Endothelial cell of umbilical vein (primary cell): ENCODE data around the gene ARHGEF16. TPM values are rescaled to one million over a fixed set of nuclear protein-coding genes. Genes with fewer than 3 reads are reported as not detected.

Source experiments
- BruUV-seq: library from RNA; stranded (reverse); fragments of 400-500 nt; replicated peaks from 2 replicates; lab custom pipeline; 2021; lab: Mats Ljungman, UMichigan
- CTCF ChIA-PET: fragments of 300-600, 350-600 bp; sonication (Branson Sonifier 250); formaldehyde crosslinking; loops from one replicate; lab custom pipeline; 2021; ENCODE audit warnings: antibody characterized with exemption, inconsistent platforms; lab: Charles Lee
- POLR2A ChIA-PET: fragments of 300-600, 350-600 bp; sonication (Branson Sonifier 250); formaldehyde crosslinking; loops from one replicate; lab custom pipeline; 2021; ENCODE audit warnings: antibody characterized with exemption, inconsistent platforms; lab: Charles Lee
- DNase-seq: peaks from one replicate; pipeline ENCODE4 v3.0.0-alpha.2; 2011; ENCODE audit warnings: low read depth, low spot score
- FAIRE-seq: peaks from 2 replicates; lab custom pipeline; 2011; peaks lifted over from hg19 to GRCh38; lab: Jason Lieb, UNC
- H2AFZ ChIP-seq: 2 replicates; pipeline ENCODE4 v1.6.0; 2012; ENCODE audit warnings: low read depth, low read length, control low read depth, inconsistent platforms
- H3K27ac ChIP-seq: 2 replicates; pipeline ENCODE4 v1.5.1; 2011; ENCODE audit warnings: low read depth, mild to moderate bottlenecking, control low read depth, low read length, moderate library complexity; ENCODE audit not compliant: insufficient read depth
- H3K27me3 ChIP-seq, 2 experiments: 2 replicates each; pipeline versions ENCODE4 v1.6.0 to v1.6.1; 2011; ENCODE audit warnings: low read length in 2 of 2, mixed read lengths in 1 of 2; ENCODE audit not compliant: control insufficient read depth in 2 of 2, insufficient read depth in 2 of 2
- H3K36me3 ChIP-seq, 2 experiments: 2 replicates in 1 of 2; 3 replicates in 1 of 2; pipeline ENCODE4 v1.5.1; 2011; ENCODE audit warnings: low read length in 2 of 2, mild to moderate bottlenecking in 1 of 2, moderate library complexity in 1 of 2; ENCODE audit not compliant: control insufficient read depth in 2 of 2, insufficient read depth in 2 of 2; ENCODE audit errors: extremely low read depth in 1 of 2
- H3K4me1 ChIP-seq: 3 replicates; pipeline ENCODE4 v1.5.1; 2011; ENCODE audit warnings: mild to moderate bottlenecking, low read length; ENCODE audit not compliant: control insufficient read depth, insufficient read depth; ENCODE audit errors: extremely low read depth
- H3K4me2 ChIP-seq: 2 replicates; pipeline ENCODE4 v1.6.1; 2011; ENCODE audit warnings: low read length, control low read depth, mixed read lengths; ENCODE audit not compliant: insufficient read depth
- H3K4me3 ChIP-seq, 3 experiments: fragments of 200-600 bp in 1 of 3; sonication (generic), shearing (Covaris generic) in 1 of 3; replicated peaks in 1 of 3; 2 replicates each; pipeline ENCODE4 v1.5.1; 2011 to 2016; ENCODE audit warnings: control low read depth in 3 of 3, low read length in 3 of 3, mild to moderate bottlenecking in 2 of 3, inconsistent platforms in 1 of 3, low read depth in 1 of 3, moderate library complexity in 1 of 3; ENCODE audit not compliant: insufficient read depth in 1 of 3
- H3K79me2 ChIP-seq: 2 replicates; pipeline ENCODE4 v1.6.0; 2012; ENCODE audit warnings: low read length, inconsistent platforms; ENCODE audit not compliant: control insufficient read depth, insufficient read depth
- H3K9ac ChIP-seq: replicated peaks from 2 replicates; pipeline ENCODE3; 2011; ENCODE audit warnings: low read length, control low read depth; ENCODE audit not compliant: insufficient read depth; ENCODE audit errors: extremely low read depth
- H3K9me1 ChIP-seq: replicated peaks from 3 replicates; pipeline ENCODE4 v1.6.0; 2011; ENCODE audit warnings: mild to moderate bottlenecking, low read length; ENCODE audit not compliant: control insufficient read depth, insufficient read depth; ENCODE audit errors: extremely low read depth
- H3K9me3 ChIP-seq: replicated peaks from 2 replicates; pipeline ENCODE4 v1.5.1; 2012; ENCODE audit warnings: low read length, inconsistent platforms; ENCODE audit not compliant: control insufficient read depth, insufficient read depth
- H4K20me1 ChIP-seq: replicated peaks from 2 replicates; pipeline ENCODE3; 2011; ENCODE audit warnings: mild to moderate bottlenecking, low read length; ENCODE audit not compliant: control insufficient read depth, insufficient read depth; ENCODE audit errors: extremely low read depth
- CTCF ChIP-seq, 2 donors: IDR thresholded peaks; 1 replicate in 1 of 2; 2 replicates in 1 of 2; pipeline ENCODE4 v1.5.1; 2011; ENCODE audit warnings: low read length in 2 of 2, mild to moderate bottlenecking in 2 of 2, moderate library complexity in 2 of 2, control low read depth in 1 of 2, inconsistent platforms in 1 of 2, low read depth in 1 of 2; ENCODE audit not compliant: insufficient read depth in 1 of 2; ENCODE audit errors: extremely low read depth in 1 of 2
- EZH2 ChIP-seq: IDR thresholded peaks from 2 replicates; pipeline ENCODE4 v1.6.1; 2012; ENCODE audit warnings: borderline replicate concordance, low read depth, mild to moderate bottlenecking, moderate library complexity, low read length, inconsistent platforms; ENCODE audit not compliant: severe bottlenecking
- FOS ChIP-seq: IDR thresholded peaks from 2 replicates; pipeline ENCODE4 v1.6.1; 2011; ENCODE audit warnings: mild to moderate bottlenecking, low read length, moderate library complexity, borderline replicate concordance; ENCODE audit not compliant: insufficient read depth
- GATA2 ChIP-seq: IDR thresholded peaks from 2 replicates; pipeline ENCODE4 v1.7.0; 2011; ENCODE audit warnings: low read depth, mild to moderate bottlenecking, moderate library complexity, mixed read lengths, low read length; ENCODE audit not compliant: insufficient read length, insufficient read depth
- JUN ChIP-seq: IDR thresholded peaks from 2 replicates; pipeline ENCODE4 v1.6.1; 2011; ENCODE audit warnings: borderline replicate concordance, low read depth; ENCODE audit not compliant: insufficient read length, insufficient read depth
- MYC ChIP-seq: IDR thresholded peaks from one replicate; pipeline ENCODE4 v1.6.1; 2011; ENCODE audit warnings: mild to moderate bottlenecking, low read depth, low read length
- POLR2A ChIP-seq: IDR thresholded peaks from 2 replicates; pipeline ENCODE4 v1.6.1; 2012; ENCODE audit warnings: low read depth, mild to moderate bottlenecking, control low read depth, low read length
- POLR2AphosphoS5 ChIP-seq: IDR thresholded peaks from 2 replicates; pipeline ENCODE4 v1.6.1; 2012; ENCODE audit warnings: low read depth, mild to moderate bottlenecking, control low read depth, low read length, moderate library complexity; ENCODE audit not compliant: insufficient read depth
- dilution Hi-C: fragments of 300-500 bp; cut with MboI; formaldehyde crosslinking; loops from one replicate; pipeline ENCODE4 v1.15.0; 2019; ENCODE audit warnings: low sequenced_read_pairs; ENCODE audit not compliant: extremely low pct_ligation_motif_present
- intact Hi-C: fragments of 100-400 bp; cut with micrococcal nuclease; formaldehyde crosslinking; loops from one replicate; pipeline ENCODE4 v1.10.0; 2022
- polyA plus RNA-seq, 4 experiments: library from polyadenylated mRNA; depleted of rRNA in 3 of 4; stranded (reverse) in 3 of 4; unstranded in 1 of 4; fragments of >200 nt; gene quantifications; 2 replicates each; pipeline versions ENCODE4 v1.2.1 to v1.2.3, GENCODE V29; 2011 to 2012; ENCODE audit warnings: missing spikeins in 1 of 4
- total RNA-seq: library from RNA; stranded (reverse); gene quantifications from 2 replicates; pipeline ENCODE4 v1.2.3, GENCODE V29; 2021
- TF ChIP-seq, protein P1 (sequence below): IDR thresholded peaks from 2 replicates; pipeline ENCODE4 v1.6.1; 2011; ENCODE audit not compliant: insufficient read depth, insufficient read length

Gene ARHGEF16
- total and polyA plus RNA-seq, 2 donors (not counting 3 experiments of a cell fraction or from before 2014, with no cell fraction given): 0.52 to 1.3 TPM

- ChIA-PET POLR2A (no interaction called here), CTCF (no interaction called here)
- no TSS peak for BruUV-seq
- Histone ChIP-seq H3K36me3 (no peaks in the 10 kb centered on the region), H3K4me1 (peaks cover 5% of the 10 kb centered on the region), H3K9ac (no peak overlapping the region), H2AFZ (no peak overlapping the region), H3K27me3 (no peaks in the 10 kb centered on the region), H3K4me2 (no peak overlapping the region), H3K4me3 (no peak overlapping the region), H3K9me1 (no peaks in the 10 kb centered on the region), H3K27ac (no peak overlapping the region), H3K9me3 (no peaks in the 10 kb centered on the region), H3K79me2 (no peaks in the 10 kb centered on the region), H4K20me1 (no peaks in the 10 kb centered on the region)
- FAIRE-seq (no peak), DNase-seq (no peak)
- intact Hi-C loops: no loop called here
- dilution Hi-C loops: no loop called here
- no peak for TF ChIP-seq POLR2A
- no peak for TF ChIP-seq MYC
- TF ChIP-seq JUN: no peak
- no peak for TF ChIP-seq EZH2
- TF ChIP-seq FOS: no peak
- TF ChIP-seq GATA2: no peak
- no peak for TF ChIP-seq POLR2AphosphoS5
- no peak for TF ChIP-seq CTCF (IDR thresholded peaks at IDR 0.05; ENCODE audit: extremely low read depth in 1 of 2, insufficient read depth in 1 of 2, low read depth in 1 of 2, low read length in 2 of 2)
- TF ChIP-seq, protein P1, sequence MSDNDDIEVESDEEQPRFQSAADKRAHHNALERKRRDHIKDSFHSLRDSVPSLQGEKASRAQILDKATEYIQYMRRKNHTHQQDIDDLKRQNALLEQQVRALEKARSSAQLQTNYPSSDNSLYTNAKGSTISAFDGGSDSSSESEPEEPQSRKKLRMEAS: no peak
Measured at GRCh38 chr1:3509721-3510120, 55.3 kb downstream of the ARHGEF16 start.
